GM12878 (cell line): ENCODE measurements around the gene GPR155. TPM values are rescaled to one million over a fixed set of nuclear protein-coding genes. Genes with fewer than 3 reads are reported as not detected.
"Not testable (repeated sequence)": the region's sequence is repeated elsewhere in the genome, so short reads cannot be mapped to it uniquely, and the experiment has no call there.

ENCODE experiments used
- ATAC-seq: fragments of 200-7000 bp; cut with Tn5 transposase; 3 replicates; pipeline ENCODE4 v1.9.1; 2020; ENCODE audit warnings: mild to moderate bottlenecking, moderate library complexity
- BruUV-seq: library from RNA; stranded (reverse); fragments of 400-500 nt; replicated peaks from 2 replicates; lab custom pipeline; 2021; lab: Mats Ljungman, UMichigan
- CTCF ChIA-PET: fragments of 300-600 bp; sonication (Branson Sonifier 250); formaldehyde crosslinking; extraction: SDS; loops from one replicate; lab custom pipeline; 2021; ENCODE audit warnings: inconsistent platforms; lab: Yijun Ruan, JAX
- POLR2A ChIA-PET: fragments of 350-600 bp; formaldehyde crosslinking; extraction: SDS; loops from one replicate; lab custom pipeline; 2021; ENCODE audit warnings: inconsistent platforms; lab: Charles Lee
- RAD21 ChIA-PET: fragments of 300-600 bp; sonication (Branson Sonifier 250); formaldehyde crosslinking; loops from one replicate; lab custom pipeline; 2023; ENCODE audit warnings: antibody characterized with exemption; ENCODE audit not compliant: unreplicated experiment; lab: Charles Lee
- SMC1A ChIA-PET: fragments of 300-600 bp; sonication (Branson Sonifier 250); formaldehyde crosslinking; loops from one replicate; lab custom pipeline; 2023; ENCODE audit not compliant: unreplicated experiment, uncharacterized antibody; lab: Charles Lee
- DNase-seq: peaks from one replicate; pipeline ENCODE4 v3.0.0-alpha.2; 2011; ENCODE audit warnings: low read depth, low spot score
- FAIRE-seq: peaks from 3 replicates; lab custom pipeline; 2011; peaks lifted over from hg19 to GRCh38; lab: Jason Lieb, UNC
- H2AFZ ChIP-seq: 2 replicates; pipeline ENCODE4 v1.6.0; 2011; ENCODE audit warnings: low read depth, low read length, control low read depth; ENCODE audit not compliant: control insufficient read depth
- H3K27ac ChIP-seq: 2 replicates; pipeline ENCODE4 v1.5.1; 2011; ENCODE audit warnings: control low read depth; ENCODE audit not compliant: control insufficient read depth, insufficient read depth
- H3K27me3 ChIP-seq, 2 experiments: replicated peaks in 1 of 2; 2 replicates each; pipeline versions ENCODE4 v1.6.0 to v1.6.1; 2011; ENCODE audit warnings: low read length in 1 of 2; ENCODE audit not compliant: control insufficient read depth in 2 of 2, insufficient read depth in 2 of 2
- H3K36me3 ChIP-seq, 2 experiments: 2 replicates each; pipeline ENCODE4 v1.5.1; 2011; ENCODE audit warnings: low read length in 1 of 2; ENCODE audit not compliant: control insufficient read depth in 2 of 2, insufficient read depth in 2 of 2
- H3K4me1 ChIP-seq: 2 replicates; pipeline ENCODE4 v1.6.1; 2011; ENCODE audit warnings: mild to moderate bottlenecking, low read length, moderate library complexity, mixed read lengths; ENCODE audit not compliant: control insufficient read depth, insufficient read depth
- H3K4me2 ChIP-seq: 2 replicates; pipeline ENCODE4 v1.6.0; 2011; ENCODE audit warnings: control low read depth; ENCODE audit not compliant: control insufficient read depth, insufficient read depth
- H3K4me3 ChIP-seq: fragments of 200-600 bp; sonication (generic); 2 replicates; pipeline ENCODE4 v1.5.1; 2016
- H3K79me2 ChIP-seq: 2 replicates; pipeline ENCODE4 v1.6.0; 2011; ENCODE audit warnings: low read length; ENCODE audit not compliant: control insufficient read depth, insufficient read depth
- H3K9ac ChIP-seq: 2 replicates; pipeline ENCODE4 v1.8.0; 2011; ENCODE audit warnings: low read length, control low read depth, mixed read lengths; ENCODE audit not compliant: control insufficient read depth, insufficient read depth
- H3K9me3 ChIP-seq: replicated peaks from 3 replicates; pipeline ENCODE4 v1.5.1; 2011; ENCODE audit warnings: mild to moderate bottlenecking, low read length; ENCODE audit not compliant: control insufficient read depth, insufficient read depth
- H4K20me1 ChIP-seq: 2 replicates; pipeline ENCODE4 v1.6.0; 2011; ENCODE audit not compliant: control insufficient read depth, insufficient read depth
- BHLHE40 ChIP-seq, 2 experiments: fragments of 450-650 bp in 1 of 2; IDR thresholded peaks; 2 replicates each; pipeline ENCODE4 v1.6.1; 2011 to 2017; ENCODE audit warnings: low read depth in 2 of 2, borderline replicate concordance in 1 of 2, improper control_type of control experiment in 1 of 2, low read length in 1 of 2, mild to moderate bottlenecking in 1 of 2
- EP300 ChIP-seq, 2 experiments: fragments of 150-350 bp in 1 of 2; IDR thresholded peaks; 2 replicates each; pipeline ENCODE4 v1.6.1; 2011 to 2012; ENCODE audit warnings: low read depth in 2 of 2, low read length in 2 of 2, borderline replicate concordance in 1 of 2, improper control_type of control experiment in 1 of 2, inconsistent platforms in 1 of 2; ENCODE audit not compliant: control insufficient read depth in 1 of 2
- ETV6 ChIP-seq, 2 experiments: fragments of 450-650 bp in 1 of 2; IDR thresholded peaks in 1 of 2; conservative IDR thresholded peaks in 1 of 2; 2 replicates each; pipeline ENCODE4 v1.6.1; 2014; ENCODE audit warnings: antibody characterized with exemption in 1 of 2, borderline replicate concordance in 1 of 2, low read depth in 1 of 2, mild to moderate bottlenecking in 1 of 2, moderate library complexity in 1 of 2
- HDGF ChIP-seq: fragments of 450-650 bp; IDR thresholded peaks from 2 replicates; pipeline ENCODE4 v1.6.1; 2016; ENCODE audit warnings: antibody characterized with exemption
- MYC ChIP-seq: IDR thresholded peaks from 2 replicates; pipeline ENCODE4 v1.6.1; 2011; ENCODE audit warnings: mild to moderate bottlenecking, low read length, moderate library complexity, inconsistent platforms; ENCODE audit not compliant: insufficient read depth, insufficient replicate concordance, insufficient read length, severe bottlenecking
- POLR2AphosphoS2 ChIP-seq: IDR thresholded peaks from 2 replicates; pipeline ENCODE4 v1.6.1; 2011; ENCODE audit warnings: low read depth, mild to moderate bottlenecking, low read length, improper control_type of control experiment, moderate library complexity
- RUNX3 ChIP-seq: IDR thresholded peaks from 2 replicates; pipeline ENCODE4 v1.6.1; 2012; ENCODE audit warnings: low read length, inconsistent platforms
- SMAD1 ChIP-seq: fragments of 450-650 bp; IDR thresholded peaks from 2 replicates; pipeline ENCODE4 v1.6.1; 2018; ENCODE audit warnings: mild to moderate bottlenecking, low read depth; ENCODE audit not compliant: partially characterized antibody
- SUPT20H ChIP-seq: IDR thresholded peaks from 2 replicates; pipeline ENCODE4 v1.6.1; 2011; ENCODE audit warnings: low read depth, mild to moderate bottlenecking, low read length, moderate library complexity, borderline replicate concordance; ENCODE audit not compliant: control insufficient read depth
- TBL1XR1 ChIP-seq: IDR thresholded peaks from 2 replicates; pipeline ENCODE4 v1.6.1; 2012; ENCODE audit warnings: low read depth, low read length, improper control_type of control experiment
- WGBS: methylation state at CpG from one replicate; pipeline ENCODE4 v1.1.6; 2016; ENCODE audit warnings: low lambda C conversion rate; ENCODE audit not compliant: insufficient replicate concordance, insufficient coverage; ENCODE audit errors: missing lambda C conversion rate; 5-methylcytosine and 5-hydroxymethylcytosine counted together
- in situ Hi-C: fragments of 300-500 bp; cut with MboI; formaldehyde crosslinking; loops from 9 replicates; pipeline ENCODE4 v1.14.3; 2018; ENCODE audit warnings: mixed read lengths
- intact Hi-C: fragments of 100-400 bp; cut with micrococcal nuclease; formaldehyde crosslinking; loops from one replicate; pipeline ENCODE4 v1.14.2; 2022; ENCODE audit not compliant: unreplicated experiment
- polyA plus RNA-seq, 11 experiments: library from polyadenylated mRNA; depleted of rRNA in 4 of 11; unstranded in 6 of 11; stranded (reverse) in 5 of 11; fragments of >200 nt; fragmentation: Nextera tagmentation in 4 of 11; fragmentation: Illumina TruSeq in 1 of 11; extraction: Ambion mirVana in 4 of 11; extraction: Trizol in 1 of 11; gene quantifications; 1 replicate in 1 of 11; 2 replicates in 10 of 11; pipeline versions ENCODE4 v1.2.1 to v1.2.3, GENCODE V29; 2011 to 2016; ENCODE audit warnings: inconsistent platforms in 2 of 11, missing spikeins in 2 of 11, low read depth in 1 of 11
- total RNA-seq, 4 experiments: library from RNA; depleted of rRNA in 3 of 4; stranded (reverse); fragments of >200 nt in 3 of 4; fragmentation: Illumina TruSeq in 1 of 4; extraction: Trizol in 1 of 4; gene quantifications; 2 replicates each; pipeline versions ENCODE4 v1.2.1 to v1.2.3, GENCODE V29; 2013 to 2021
- TF ChIP-seq, protein P1 (sequence below): fragments of 150-350 bp; IDR thresholded peaks from 2 replicates; pipeline ENCODE4 v1.6.1; 2014; ENCODE audit warnings: mild to moderate bottlenecking, low read depth, low read length

Gene GPR155
- total and polyA plus RNA-seq, 10 of the 15 experiments (the other 5 are each of a cell fraction or from before 2014, with no cell fraction given) = 0.53 to 3.0 (median 1.5) TPM

DNA sequence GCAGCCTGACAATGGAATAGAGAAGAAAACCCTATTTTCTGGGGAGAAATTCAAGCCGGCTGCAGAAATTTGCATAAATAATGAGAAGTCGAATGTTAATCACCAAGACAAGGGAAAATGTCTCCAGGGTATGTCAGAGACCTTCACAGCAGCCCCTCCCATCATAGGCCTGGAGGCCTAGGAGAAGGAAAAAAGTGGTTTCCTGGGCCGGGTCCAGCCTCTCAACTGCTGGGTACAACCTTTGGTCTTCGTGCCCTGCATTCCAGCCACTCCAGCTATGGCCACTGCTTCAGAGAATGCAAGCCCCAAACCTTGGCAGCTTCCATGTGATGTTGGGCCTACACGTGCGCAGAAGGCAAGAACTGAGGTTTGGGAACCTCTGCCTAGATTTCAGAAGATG, 97.3 kb downstream of the GPR155 start (continued):
- no peak for TF ChIP-seq SUPT20H
- TF ChIP-seq ETV6 (conservative IDR thresholded peaks at IDR 0.05 in 1 of 2, IDR thresholded peaks at IDR 0.05 in 1 of 2; ENCODE audit: borderline replicate concordance in 1 of 2, low read depth in 1 of 2) = no peak
- no peak for TF ChIP-seq BHLHE40 (IDR thresholded peaks at IDR 0.05; ENCODE audit: borderline replicate concordance in 1 of 2, low read depth in 2 of 2, low read length in 1 of 2)

DNA sequence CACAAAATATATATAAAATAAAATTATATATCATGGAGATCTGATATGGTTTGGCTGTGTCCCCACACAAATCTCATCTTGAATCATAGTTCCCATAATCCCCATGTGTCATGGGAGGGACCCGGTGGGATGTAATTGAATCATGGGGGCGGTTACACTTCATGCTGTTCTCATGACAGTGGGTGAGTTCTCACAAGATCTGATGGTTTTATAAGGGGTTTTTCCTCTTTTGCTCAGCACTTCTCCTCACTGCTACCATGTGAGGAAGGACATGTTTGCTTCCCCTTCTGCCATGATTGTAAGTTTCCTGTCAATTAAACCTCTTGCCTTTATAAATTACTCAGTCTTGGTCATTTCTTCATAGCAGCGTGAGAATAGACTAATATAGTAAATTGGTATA, 98.1 kb downstream of the GPR155 start:
- intact Hi-C loops, BruUV-seq, H2AFZ ChIP-seq, RAD21 ChIA-PET, H3K36me3 ChIP-seq, ATAC-seq, H3K9ac ChIP-seq, H3K27ac ChIP-seq, H3K4me1 ChIP-seq, POLR2A ChIA-PET, in situ Hi-C loops, DNase-seq, H4K20me1 ChIP-seq, H3K4me2 ChIP-seq, FAIRE-seq, H3K4me3 ChIP-seq, SMC1A ChIA-PET, H3K27me3 ChIP-seq, H3K9me3 ChIP-seq: not testable (repeated sequence)
- CTCF ChIA-PET = interaction anchor here (0.6 kb wide), 1 partner anchor 301 kb away, joined by 3 read pairs; no protein-coding TSS in a partner anchor
- H3K79me2 ChIP-seq = peaks cover 16% of the 10 kb centered on the region
- WGBS = 75% methylated on average over 3 of the region's 3 CpGs

DNA sequence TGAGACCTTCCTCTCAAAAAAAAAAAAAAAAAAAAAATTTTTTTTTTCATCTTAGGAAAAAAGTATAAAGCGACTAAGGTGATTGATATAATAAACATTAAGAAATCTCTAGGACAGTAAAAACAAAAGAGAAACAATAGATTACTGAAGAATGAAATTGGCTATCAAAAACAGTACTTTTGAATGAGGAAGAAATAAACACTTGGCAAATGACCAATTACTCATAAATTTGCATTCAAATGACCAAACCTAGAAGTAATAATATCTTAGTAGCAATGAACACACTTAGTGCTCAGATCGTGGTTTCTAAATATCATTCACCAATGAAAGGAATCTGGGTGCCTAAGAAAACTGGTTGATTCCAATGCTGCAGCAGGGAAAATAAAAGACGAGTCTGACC, 101.6 kb downstream of the GPR155 start:
- peaks cover 6% of the 10 kb centered on the region; the same call in 2 of the 3 replicates for H3K9me3 ChIP-seq
- CTCF ChIA-PET = no interaction called here
- no peak overlapping the region for H3K27ac ChIP-seq
- H3K4me1 ChIP-seq = peaks cover 5% of the 10 kb centered on the region
- intact Hi-C loops = no loop called here
- H3K9ac ChIP-seq = no peak overlapping the region
- H3K27me3 ChIP-seq = no peaks in the 10 kb centered on the region
- no peaks in the 10 kb centered on the region for H4K20me1 ChIP-seq
- WGBS = 52% methylated on average over 3 of the region's 3 CpGs
- H3K4me3 ChIP-seq = no peak overlapping the region
- FAIRE-seq (no peak), ATAC-seq (no peak), DNase-seq (no peak)
- no TSS peak for BruUV-seq
- in situ Hi-C loops = no loop called here
- H2AFZ ChIP-seq = no peak overlapping the region
- POLR2A ChIA-PET = no interaction called here
- H3K36me3 ChIP-seq = peaks cover 0 to 2% of the 10 kb centered on the region in 2 experiments; a peak in 1 of 4 replicates
- H3K4me2 ChIP-seq = no peak overlapping the region
- SMC1A ChIA-PET = no interaction called here
- H3K79me2 ChIP-seq = peaks cover 1% of the 10 kb centered on the region; the same call in 1 of the 2 replicates
- RAD21 ChIA-PET = no interaction called here
- TF ChIP-seq, protein P1, sequence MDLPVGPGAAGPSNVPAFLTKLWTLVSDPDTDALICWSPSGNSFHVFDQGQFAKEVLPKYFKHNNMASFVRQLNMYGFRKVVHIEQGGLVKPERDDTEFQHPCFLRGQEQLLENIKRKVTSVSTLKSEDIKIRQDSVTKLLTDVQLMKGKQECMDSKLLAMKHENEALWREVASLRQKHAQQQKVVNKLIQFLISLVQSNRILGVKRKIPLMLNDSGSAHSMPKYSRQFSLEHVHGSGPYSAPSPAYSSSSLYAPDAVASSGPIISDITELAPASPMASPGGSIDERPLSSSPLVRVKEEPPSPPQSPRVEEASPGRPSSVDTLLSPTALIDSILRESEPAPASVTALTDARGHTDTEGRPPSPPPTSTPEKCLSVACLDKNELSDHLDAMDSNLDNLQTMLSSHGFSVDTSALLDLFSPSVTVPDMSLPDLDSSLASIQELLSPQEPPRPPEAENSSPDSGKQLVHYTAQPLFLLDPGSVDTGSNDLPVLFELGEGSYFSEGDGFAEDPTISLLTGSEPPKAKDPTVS = no peak
- TF ChIP-seq MYC (no peak), RUNX3 (no peak), POLR2AphosphoS2 (no peak), HDGF (no peak), SMAD1 (no peak), EP300 (IDR thresholded peaks at IDR 0.05; ENCODE audit: borderline replicate concordance in 1 of 2, control insufficient read depth in 1 of 2, low read depth in 2 of 2, low read length in 2 of 2) (no peak), TBL1XR1 (no peak)
